IMR-90 (cell line): Measurements from ENCODE around the gene PPP1R12B. TPM values are rescaled to one million over a fixed set of nuclear protein-coding genes. Genes with fewer than 3 reads are reported as not detected.

Source experiments
- ATAC-seq: fragments of 200-7000 bp; cut with Tn5 transposase; 2 replicates; pipeline ENCODE4 v1.9.1; 2020; ENCODE audit warnings: low read depth, mild to moderate bottlenecking, moderate library complexity
- BruUV-seq: library from RNA; stranded (reverse); fragments of 400-500 nt; replicated peaks from 2 replicates; lab custom pipeline; 2021; lab: Mats Ljungman, UMichigan
- CTCF ChIA-PET: fragments of 300-600 bp; formaldehyde crosslinking; extraction: SDS; loops from one replicate; lab custom pipeline; 2021; ENCODE audit warnings: antibody characterized with exemption; lab: Yijun Ruan, JAX
- POLR2A ChIA-PET: fragments of 300-600 bp; sonication (Branson Sonifier 250); formaldehyde crosslinking; loops from one replicate; lab custom pipeline; 2022; ENCODE audit warnings: antibody characterized with exemption; ENCODE audit not compliant: unreplicated experiment; lab: Charles Lee
- DNase-seq: peaks from one replicate; pipeline ENCODE4 v3.0.0; 2013
- H2AFZ ChIP-seq: replicated peaks from 2 replicates; pipeline ENCODE3; 2013; ENCODE audit warnings: low read length, mild to moderate bottlenecking; ENCODE audit not compliant: poor library complexity
- H2AK5ac ChIP-seq: 2 replicates; pipeline ENCODE4 v1.6.1; 2013; ENCODE audit warnings: low read depth, low read length, inconsistent platforms
- H2AK9ac ChIP-seq: replicated peaks from 2 replicates; pipeline ENCODE3; 2013; ENCODE audit warnings: mild to moderate bottlenecking, low read depth, low read length, moderate library complexity; ENCODE audit not compliant: poor library complexity
- H2BK120ac ChIP-seq: 2 replicates; pipeline ENCODE4 v1.6.1; 2013; ENCODE audit warnings: low read depth, low read length, inconsistent platforms
- H2BK15ac ChIP-seq: 3 replicates; pipeline ENCODE4 v1.6.1; 2013; ENCODE audit warnings: low read depth, low read length, inconsistent platforms
- H2BK20ac ChIP-seq: 2 replicates; pipeline ENCODE4 v1.6.1; 2013; ENCODE audit warnings: low read depth, mild to moderate bottlenecking, inconsistent platforms, low read length, moderate library complexity
- H2BK5ac ChIP-seq: 2 replicates; pipeline ENCODE4 v1.6.1; 2013; ENCODE audit warnings: mild to moderate bottlenecking, low read depth, low read length, inconsistent platforms; ENCODE audit not compliant: poor library complexity, severe bottlenecking
- H3K14ac ChIP-seq: replicated peaks from 2 replicates; pipeline ENCODE4 v1.6.1; 2013; ENCODE audit warnings: low read depth, low read length, inconsistent platforms
- H3K18ac ChIP-seq: 2 replicates; pipeline ENCODE4 v1.6.1; 2013; ENCODE audit warnings: low read depth, low read length, control low read depth
- H3K23ac ChIP-seq: 2 replicates; pipeline ENCODE4 v1.6.1; 2013; ENCODE audit warnings: low read depth, low read length, inconsistent platforms
- H3K27ac ChIP-seq: 2 replicates; pipeline ENCODE4 v1.5.1; 2013; ENCODE audit warnings: mild to moderate bottlenecking, control low read depth, low read length; ENCODE audit not compliant: insufficient read depth
- H3K27me3 ChIP-seq: 2 replicates; pipeline ENCODE4 v1.6.1; 2013; ENCODE audit warnings: low read length; ENCODE audit not compliant: control insufficient read depth, insufficient read depth
- H3K36me3 ChIP-seq: 2 replicates; pipeline ENCODE4 v1.6.1; 2013; ENCODE audit warnings: low read length, mixed read lengths; ENCODE audit not compliant: control insufficient read depth, insufficient read depth
- H3K4ac ChIP-seq: 2 replicates; pipeline ENCODE4 v1.6.1; 2013; ENCODE audit warnings: low read depth, low read length, inconsistent platforms
- H3K4me1 ChIP-seq: 2 replicates; pipeline ENCODE4 v1.6.1; 2013; ENCODE audit warnings: low read length, mixed read lengths; ENCODE audit not compliant: control insufficient read depth, insufficient read depth
- H3K4me2 ChIP-seq: 2 replicates; pipeline ENCODE4 v1.6.1; 2013; ENCODE audit warnings: low read depth, mild to moderate bottlenecking, control low read depth, low read length, moderate library complexity
- H3K4me3 ChIP-seq: 2 replicates; pipeline ENCODE4 v1.5.1; 2013; ENCODE audit warnings: low read depth, mild to moderate bottlenecking, control low read depth, low read length, moderate library complexity; ENCODE audit not compliant: insufficient read depth
- H3K56ac ChIP-seq: 2 replicates; pipeline ENCODE4 v1.6.1; 2013; ENCODE audit warnings: low read length, inconsistent platforms; ENCODE audit not compliant: insufficient read depth; ENCODE audit errors: extremely low read depth
- H3K79me1 ChIP-seq, 2 experiments: 2 replicates each; pipeline ENCODE4 v1.6.1; 2013; ENCODE audit warnings: low read length in 2 of 2, inconsistent platforms in 1 of 2, low read depth in 1 of 2
- H3K9ac ChIP-seq: 2 replicates; pipeline ENCODE4 v1.6.1; 2013; ENCODE audit warnings: low read depth, low read length, control low read depth
- H3K9me1 ChIP-seq: 2 replicates; pipeline ENCODE4 v1.6.1; 2013; ENCODE audit warnings: low read length, inconsistent platforms; ENCODE audit not compliant: insufficient read depth
- H3K9me3 ChIP-seq: 2 replicates; pipeline ENCODE4 v1.6.1; 2013; ENCODE audit warnings: low read length; ENCODE audit not compliant: control insufficient read depth, insufficient read depth
- H4K20me1 ChIP-seq: 2 replicates; pipeline ENCODE4 v1.6.1; 2013; ENCODE audit warnings: low read length, inconsistent platforms; ENCODE audit not compliant: insufficient read depth
- H4K5ac ChIP-seq: 2 replicates; pipeline ENCODE4 v1.6.1; 2013; ENCODE audit warnings: mild to moderate bottlenecking, low read depth, low read length, control low read depth
- H4K8ac ChIP-seq, 2 experiments: 2 replicates each; pipeline ENCODE4 v1.6.1; 2013; ENCODE audit warnings: low read depth in 2 of 2, low read length in 2 of 2, control low read depth in 1 of 2, inconsistent platforms in 1 of 2
- H4K91ac ChIP-seq: 2 replicates; pipeline ENCODE4 v1.6.1; 2013; ENCODE audit warnings: low read depth, low read length, inconsistent platforms; ENCODE audit not compliant: insufficient read depth
- BHLHE40 ChIP-seq: fragments of 150-350 bp; IDR thresholded peaks from 2 replicates; pipeline ENCODE4 v1.6.1; 2016; ENCODE audit warnings: mild to moderate bottlenecking, low read depth, low read length
- CEBPB ChIP-seq: IDR thresholded peaks from 2 replicates; pipeline ENCODE4 v1.6.1; 2012; ENCODE audit warnings: low read depth, low read length, improper control_type of control experiment
- CHD1 ChIP-seq: IDR thresholded peaks from 2 replicates; pipeline ENCODE4 v1.6.1; 2012; ENCODE audit warnings: low read depth, low read length, improper control_type of control experiment
- FOS ChIP-seq: fragments of 150-350 bp; IDR thresholded peaks from 2 replicates; pipeline ENCODE4 v1.6.1; 2016; ENCODE audit warnings: low read depth, low read length
- MAFK ChIP-seq: IDR thresholded peaks from 2 replicates; pipeline ENCODE4 v1.6.1; 2012; ENCODE audit warnings: low read depth, low read length, improper control_type of control experiment
- MXI1 ChIP-seq: IDR thresholded peaks from 2 replicates; pipeline ENCODE4 v1.6.1; 2012; ENCODE audit warnings: low read depth, mild to moderate bottlenecking, low read length, moderate library complexity, borderline replicate concordance
- NFE2L2 ChIP-seq: fragments of 150-350 bp; IDR thresholded peaks from 2 replicates; pipeline ENCODE4 v1.6.1; 2016; ENCODE audit warnings: low read depth, mild to moderate bottlenecking, low read length
- RAD21 ChIP-seq: IDR thresholded peaks from 2 replicates; pipeline ENCODE4 v1.6.1; 2012; ENCODE audit warnings: low read length, improper control_type of control experiment
- RCOR1 ChIP-seq: IDR thresholded peaks from 2 replicates; pipeline ENCODE4 v1.6.1; 2012; ENCODE audit warnings: mild to moderate bottlenecking, low read length, improper control_type of control experiment; ENCODE audit not compliant: insufficient replicate concordance
- RFX5 ChIP-seq: IDR thresholded peaks from 2 replicates; pipeline ENCODE4 v1.8.0; 2012; ENCODE audit warnings: low read depth, mild to moderate bottlenecking, low read length, moderate library complexity
- SMC3 ChIP-seq: fragments of 150-350 bp; IDR thresholded peaks from 2 replicates; pipeline ENCODE4 v1.6.1; 2016; ENCODE audit warnings: low read depth, mild to moderate bottlenecking, antibody characterized with exemption, low read length, moderate library complexity
- USF2 ChIP-seq: fragments of 150-350 bp; IDR thresholded peaks from 2 replicates; pipeline ENCODE4 v1.6.1; 2017; ENCODE audit warnings: mild to moderate bottlenecking, antibody characterized with exemption, low read length, low read depth
- WGBS, 2 experiments: methylation state at CpG; one replicate each; pipeline versions ENCODE4 v1.1.5 to v1.1.7; 2013; ENCODE audit warnings: missing lambda C conversion rate in 2 of 2; ENCODE audit not compliant: insufficient read length in 1 of 2; ENCODE audit errors: extremely low coverage in 2 of 2; 5-methylcytosine and 5-hydroxymethylcytosine counted together
- dilution Hi-C: fragments of 300-500 bp; cut with HindIII; formaldehyde crosslinking; loops from one replicate; pipeline ENCODE4 v1.14.3; 2018; ENCODE audit warnings: low sequenced_read_pairs; ENCODE audit not compliant: unreplicated experiment
- in situ Hi-C: fragments of 300-500 bp; cut with MboI; formaldehyde crosslinking; loops from 3 replicates; pipeline ENCODE4 v1.14.3; 2019; ENCODE audit warnings: low sequenced_read_pairs, inconsistent platforms, mixed read lengths
- intact Hi-C: fragments of 100-400 bp; cut with micrococcal nuclease; formaldehyde crosslinking; loops from 2 replicates; pipeline ENCODE4 v1.10.0; 2022
- polyA plus RNA-seq, 3 experiments: library from polyadenylated mRNA; depleted of rRNA; stranded (reverse); fragments of >200 nt; gene quantifications; 2 replicates each; pipeline ENCODE4 v1.2.3, GENCODE V29; 2012; ENCODE audit warnings: low replicate concordance in 1 of 3
- total RNA-seq: library from RNA; depleted of rRNA; stranded (reverse); fragments of >200 nt; gene quantifications from 2 replicates; pipeline ENCODE4 v1.2.3, GENCODE V29; 2012
- TF ChIP-seq, protein P1 (sequence below): fragments of 150-350 bp; IDR thresholded peaks from 2 replicates; pipeline ENCODE4 v1.6.1; 2016; ENCODE audit warnings: low read depth, mild to moderate bottlenecking, low read length, moderate library complexity, borderline replicate concordance
- TF ChIP-seq, protein P2 (sequence below): conservative IDR thresholded peaks from 2 replicates; pipeline ENCODE4 v1.5.1; 2012; ENCODE audit warnings: mild to moderate bottlenecking, low read depth, low read length, improper control_type of control experiment

PPP1R12B gene
- total and polyA plus RNA-seq, 2 of the 4 experiments (the other 2 are of a cell fraction), result 8.5 to 12.0 TPM

GRCh38 chr1:202587859-202588485 lies 239.5 kb downstream of the PPP1R12B start:
- intact Hi-C loops (loop anchor here (5.0 kb wide), 1 partner anchor 81 kb away; no protein-coding TSS in a partner anchor), dilution Hi-C loops (no loop called here), in situ Hi-C loops (no loop called here)
- no peaks in the 10 kb centered on the region for H3K27me3 ChIP-seq
- peak overlapping the region; percentile 98 for H2BK20ac ChIP-seq
- H3K56ac ChIP-seq, result peak overlapping the region; percentile 74
- H4K91ac ChIP-seq, result peak overlapping the region; percentile 99
- peak overlapping the region; percentile 96 for H3K23ac ChIP-seq
- H3K4me2 ChIP-seq, result no peak overlapping the region
- H3K36me3 ChIP-seq, result no peaks in the 10 kb centered on the region
- H3K4me1 ChIP-seq, result peaks cover 46% of the 10 kb centered on the region
- no peak overlapping the region for H3K4me3 ChIP-seq
- peak overlapping the region; percentile 98 for H2AK5ac ChIP-seq
- TF ChIP-seq CHD1, result no peak
- TF ChIP-seq MXI1, result no peak
- TF ChIP-seq NFE2L2, result no peak
- no peak for TF ChIP-seq RFX5
- TF ChIP-seq SMC3, result no peak
- TF ChIP-seq RCOR1, result no peak
- TF ChIP-seq RAD21, result no peak
- no peak for TF ChIP-seq BHLHE40
- TF ChIP-seq, protein P1, sequence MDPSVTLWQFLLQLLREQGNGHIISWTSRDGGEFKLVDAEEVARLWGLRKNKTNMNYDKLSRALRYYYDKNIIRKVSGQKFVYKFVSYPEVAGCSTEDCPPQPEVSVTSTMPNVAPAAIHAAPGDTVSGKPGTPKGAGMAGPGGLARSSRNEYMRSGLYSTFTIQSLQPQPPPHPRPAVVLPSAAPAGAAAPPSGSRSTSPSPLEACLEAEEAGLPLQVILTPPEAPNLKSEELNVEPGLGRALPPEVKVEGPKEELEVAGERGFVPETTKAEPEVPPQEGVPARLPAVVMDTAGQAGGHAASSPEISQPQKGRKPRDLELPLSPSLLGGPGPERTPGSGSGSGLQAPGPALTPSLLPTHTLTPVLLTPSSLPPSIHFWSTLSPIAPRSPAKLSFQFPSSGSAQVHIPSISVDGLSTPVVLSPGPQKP, result no peak
- no peak for TF ChIP-seq USF2
- no peak for TF ChIP-seq CEBPB
- TF ChIP-seq MAFK, result no peak
- no peak for TF ChIP-seq FOS
- TF ChIP-seq, protein P2, sequence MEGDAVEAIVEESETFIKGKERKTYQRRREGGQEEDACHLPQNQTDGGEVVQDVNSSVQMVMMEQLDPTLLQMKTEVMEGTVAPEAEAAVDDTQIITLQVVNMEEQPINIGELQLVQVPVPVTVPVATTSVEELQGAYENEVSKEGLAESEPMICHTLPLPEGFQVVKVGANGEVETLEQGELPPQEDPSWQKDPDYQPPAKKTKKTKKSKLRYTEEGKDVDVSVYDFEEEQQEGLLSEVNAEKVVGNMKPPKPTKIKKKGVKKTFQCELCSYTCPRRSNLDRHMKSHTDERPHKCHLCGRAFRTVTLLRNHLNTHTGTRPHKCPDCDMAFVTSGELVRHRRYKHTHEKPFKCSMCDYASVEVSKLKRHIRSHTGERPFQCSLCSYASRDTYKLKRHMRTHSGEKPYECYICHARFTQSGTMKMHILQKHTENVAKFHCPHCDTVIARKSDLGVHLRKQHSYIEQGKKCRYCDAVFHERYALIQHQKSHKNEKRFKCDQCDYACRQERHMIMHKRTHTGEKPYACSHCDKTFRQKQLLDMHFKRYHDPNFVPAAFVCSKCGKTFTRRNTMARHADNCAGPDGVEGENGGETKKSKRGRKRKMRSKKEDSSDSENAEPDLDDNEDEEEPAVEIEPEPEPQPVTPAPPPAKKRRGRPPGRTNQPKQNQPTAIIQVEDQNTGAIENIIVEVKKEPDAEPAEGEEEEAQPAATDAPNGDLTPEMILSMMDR, result no peak
- H3K79me1 ChIP-seq, result peaks cover 0 to 24% of the 10 kb centered on the region in 2 experiments; a peak in 1 of 4 replicates
- H2BK120ac ChIP-seq, result peak overlapping the region; percentile 99
- peak overlapping the region; percentile 100 for H2BK15ac ChIP-seq
- ATAC-seq (no peak), DNase-seq (no peak)
- peak overlapping the region; percentile 99 for H3K14ac ChIP-seq
- H4K8ac ChIP-seq, result peak overlapping the region; percentile 80 to 95
- no TSS peak for BruUV-seq
- peaks cover 40% of the 10 kb centered on the region for H3K9me1 ChIP-seq
- H2BK5ac ChIP-seq, result peak overlapping the region; percentile 90
- WGBS, 2 experiments, result no CpG with 5 or more reads among the region's 1 CpG
- H4K5ac ChIP-seq, result peak overlapping the region; percentile 94
- H3K4ac ChIP-seq, result peak overlapping the region; percentile 97
- peak overlapping the region; percentile 9; the same call in 1 of the 2 replicates for H3K9ac ChIP-seq
- no peaks in the 10 kb centered on the region for H4K20me1 ChIP-seq
- H3K18ac ChIP-seq, result peak overlapping the region; percentile 96
- no peaks in the 10 kb centered on the region for H3K9me3 ChIP-seq
- POLR2A ChIA-PET, result interaction anchor here (1.4 kb wide), 1 partner anchor 10 kb away, joined by 4 read pairs; no protein-coding TSS in a partner anchor
- H2AK9ac ChIP-seq, result peak overlapping the region; percentile 51
- peak overlapping the region; percentile 79 for H3K27ac ChIP-seq
- CTCF ChIA-PET, result no interaction called here
- no peak overlapping the region for H2AFZ ChIP-seq
